Mesenchymal stem cell (in vitro differentiated cells and primary cell): ENCODE results near the gene TBC1D10A.

ENCODE experiments used
- DNase-seq: peaks from one replicate; pipeline ENCODE4 v3.0.0-alpha.2; 2013
- H2AFZ ChIP-seq: one replicate; pipeline ENCODE4 v1.6.1; 2013; ENCODE audit warnings: low read depth, mild to moderate bottlenecking, control low read depth, inconsistent platforms, low read length, moderate library complexity
- H2AK5ac ChIP-seq: 2 replicates; pipeline ENCODE4 v1.6.1; 2013; ENCODE audit warnings: low read length, moderate library complexity, mild to moderate bottlenecking, inconsistent platforms; ENCODE audit not compliant: severe bottlenecking
- H2BK120ac ChIP-seq: one replicate; pipeline ENCODE4 v1.6.1; 2013; ENCODE audit warnings: low read depth, mild to moderate bottlenecking, inconsistent platforms, low read length, moderate library complexity
- H2BK12ac ChIP-seq, 2 experiments: one replicate each; pipeline ENCODE4 v1.6.1; 2013; ENCODE audit warnings: inconsistent platforms in 2 of 2, low read length in 2 of 2, mild to moderate bottlenecking in 2 of 2, moderate library complexity in 2 of 2, control low read depth in 1 of 2
- H2BK15ac ChIP-seq: one replicate; pipeline ENCODE4 v1.6.1; 2013; ENCODE audit warnings: mild to moderate bottlenecking, low read depth, inconsistent platforms; ENCODE audit not compliant: poor library complexity, severe bottlenecking
- H2BK5ac ChIP-seq: 2 replicates; pipeline ENCODE4 v1.6.1; 2013; ENCODE audit warnings: low read depth, mild to moderate bottlenecking, low read length, control low read depth, inconsistent platforms; ENCODE audit not compliant: poor library complexity, severe bottlenecking
- H3K14ac ChIP-seq, 2 experiments: one replicate each; pipeline ENCODE4 v1.6.1; 2013; ENCODE audit warnings: inconsistent platforms in 2 of 2, low read length in 2 of 2, control low read depth in 1 of 2, mild to moderate bottlenecking in 1 of 2, moderate library complexity in 1 of 2
- H3K18ac ChIP-seq, 2 experiments: one replicate each; pipeline ENCODE4 v1.6.1; 2013; ENCODE audit warnings: inconsistent platforms in 2 of 2, low read length in 2 of 2, control low read depth in 1 of 2, low read depth in 1 of 2, mild to moderate bottlenecking in 1 of 2
- H3K23ac ChIP-seq, 2 experiments: one replicate each; pipeline ENCODE4 v1.6.1; 2013; ENCODE audit warnings: inconsistent platforms in 2 of 2, low read length in 2 of 2, mild to moderate bottlenecking in 2 of 2, moderate library complexity in 2 of 2, control low read depth in 1 of 2
- H3K27ac ChIP-seq: 2 replicates; pipeline ENCODE4 v1.5.1; 2013; ENCODE audit warnings: mild to moderate bottlenecking, moderate library complexity, low read length, control low read depth, inconsistent platforms; ENCODE audit not compliant: poor library complexity, severe bottlenecking
- H3K27me3 ChIP-seq, 2 experiments: 2 replicates each; pipeline versions ENCODE4 v1.6.1 to v1.7.0; 2013; ENCODE audit warnings: low read length in 2 of 2, mild to moderate bottlenecking in 2 of 2, moderate library complexity in 2 of 2, control low read depth in 1 of 2, inconsistent platforms in 1 of 2; ENCODE audit not compliant: control insufficient read depth in 1 of 2, insufficient read depth in 1 of 2
- H3K36me3 ChIP-seq, 2 experiments: 2 replicates each; pipeline versions ENCODE4 v1.6.1 to v1.7.0; 2013; ENCODE audit warnings: low read length in 2 of 2, control low read depth in 1 of 2, inconsistent platforms in 1 of 2, low read depth in 1 of 2, mild to moderate bottlenecking in 1 of 2; ENCODE audit not compliant: insufficient read depth in 2 of 2, control insufficient read depth in 1 of 2
- H3K4ac ChIP-seq, 2 experiments: one replicate each; pipeline ENCODE4 v1.6.1; 2013; ENCODE audit warnings: inconsistent platforms in 2 of 2, low read length in 2 of 2, mild to moderate bottlenecking in 2 of 2, moderate library complexity in 2 of 2, control low read depth in 1 of 2, low read depth in 1 of 2
- H3K4me1 ChIP-seq: 2 replicates; pipeline ENCODE4 v1.6.1; 2013; ENCODE audit warnings: low read depth, low read length, control low read depth; ENCODE audit not compliant: control insufficient read depth, insufficient read depth
- H3K4me2 ChIP-seq: 2 replicates; pipeline ENCODE4 v1.6.1; 2013; ENCODE audit warnings: low read length, mild to moderate bottlenecking, inconsistent platforms; ENCODE audit not compliant: poor library complexity, severe bottlenecking
- H3K4me3 ChIP-seq, 2 experiments: 2 replicates each; pipeline versions ENCODE4 v1.5.1 to v1.7.0; 2013; ENCODE audit warnings: low read length in 2 of 2, mild to moderate bottlenecking in 2 of 2, control low read depth in 1 of 2, low read depth in 1 of 2; ENCODE audit not compliant: insufficient read depth in 1 of 2
- H3K79me1 ChIP-seq: replicated peaks from 2 replicates; pipeline ENCODE4 v1.6.1; 2013; ENCODE audit warnings: mild to moderate bottlenecking, control low read depth, low read length, inconsistent platforms; ENCODE audit not compliant: poor library complexity, severe bottlenecking
- H3K9ac ChIP-seq: 2 replicates; pipeline ENCODE4 v1.7.0; 2013; ENCODE audit warnings: mild to moderate bottlenecking, low read length, moderate library complexity
- H3K9me3 ChIP-seq: 2 replicates; pipeline ENCODE4 v1.7.0; 2013; ENCODE audit warnings: mild to moderate bottlenecking, low read length; ENCODE audit not compliant: control insufficient read depth
- H4K8ac ChIP-seq: one replicate; pipeline ENCODE4 v1.6.1; 2013; ENCODE audit warnings: inconsistent platforms, mild to moderate bottlenecking, low read length, moderate library complexity
- H4K91ac ChIP-seq: one replicate; pipeline ENCODE4 v1.6.1; 2013; ENCODE audit warnings: mild to moderate bottlenecking, low read length, inconsistent platforms
- WGBS: methylation state at CpG from one replicate; pipeline ENCODE4 v1.1.7; 2013; ENCODE audit warnings: mixed read lengths; 5-methylcytosine and 5-hydroxymethylcytosine counted together

Gene TBC1D10A

GRCh38 chr22:30328466-30329049 lies 1.8 kb upstream of the TBC1D10A start:
- H2BK5ac ChIP-seq, result no peak overlapping the region
- H3K4me2 ChIP-seq, result no peak overlapping the region
- peak overlapping the region; percentile 14 for H2AFZ ChIP-seq
- 77% methylated on average over 2 of the region's 3 CpGs for WGBS
- H3K27ac ChIP-seq, result peak overlapping the region; percentile 53
- peak overlapping the region; percentile 31 for H2BK15ac ChIP-seq
- no peaks in the 10 kb centered on the region for H3K27me3 ChIP-seq
- peak; percentile 26 for DNase-seq
- H3K4me1 ChIP-seq, result peaks cover 25% of the 10 kb centered on the region
- peak overlapping the region; percentile 53 for H2AK5ac ChIP-seq
- no peak overlapping the region for H4K91ac ChIP-seq
- peaks cover 25 to 36% of the 10 kb centered on the region in 2 experiments for H3K36me3 ChIP-seq
- no peak overlapping the region for H3K14ac ChIP-seq
- H3K4me3 ChIP-seq, result no peak overlapping the region
- no peak overlapping the region for H2BK120ac ChIP-seq
- H3K9me3 ChIP-seq, result no peaks in the 10 kb centered on the region
- H4K8ac ChIP-seq, result no peak overlapping the region
- no peak overlapping the region for H3K9ac ChIP-seq
- H2BK12ac ChIP-seq, result no peak overlapping the region
- no peak overlapping the region for H3K4ac ChIP-seq
- peaks cover 7% of the 10 kb centered on the region for H3K79me1 ChIP-seq
- no peak overlapping the region for H3K18ac ChIP-seq
- no peak overlapping the region for H3K23ac ChIP-seq

- Histone ChIP-seq H3K4me1 (peaks cover 25% of the 10 kb centered on the region), H3K18ac (no peak overlapping the region), H3K4me3 (no peak overlapping the region), H2BK120ac (no peak overlapping the region), H3K4ac (no peak overlapping the region), H4K8ac (no peak overlapping the region), H3K36me3 (peaks cover 20 to 33% of the 10 kb centered on the region in 2 experiments), H3K4me2 (no peak overlapping the region), H2BK5ac (no peak overlapping the region), H3K9me3 (no peaks in the 10 kb centered on the region), H3K79me1 (peaks cover 7% of the 10 kb centered on the region), H3K9ac (no peak overlapping the region), H4K91ac (no peak overlapping the region), H2AK5ac (no peak overlapping the region), H2BK12ac (no peak overlapping the region), H2BK15ac (no peak overlapping the region), H3K27me3 (no peaks in the 10 kb centered on the region), H3K23ac (no peak overlapping the region), H3K27ac (peak overlapping the region; percentile 53), H2AFZ (no peak overlapping the region), H3K14ac (no peak overlapping the region)
- peak; percentile 22 for DNase-seq
- 72% methylated on average over 4 of the region's 5 CpGs for WGBS
Observed at GRCh38 chr22:30327864-30328345, 1.2 kb upstream of the TBC1D10A start.

DNA sequence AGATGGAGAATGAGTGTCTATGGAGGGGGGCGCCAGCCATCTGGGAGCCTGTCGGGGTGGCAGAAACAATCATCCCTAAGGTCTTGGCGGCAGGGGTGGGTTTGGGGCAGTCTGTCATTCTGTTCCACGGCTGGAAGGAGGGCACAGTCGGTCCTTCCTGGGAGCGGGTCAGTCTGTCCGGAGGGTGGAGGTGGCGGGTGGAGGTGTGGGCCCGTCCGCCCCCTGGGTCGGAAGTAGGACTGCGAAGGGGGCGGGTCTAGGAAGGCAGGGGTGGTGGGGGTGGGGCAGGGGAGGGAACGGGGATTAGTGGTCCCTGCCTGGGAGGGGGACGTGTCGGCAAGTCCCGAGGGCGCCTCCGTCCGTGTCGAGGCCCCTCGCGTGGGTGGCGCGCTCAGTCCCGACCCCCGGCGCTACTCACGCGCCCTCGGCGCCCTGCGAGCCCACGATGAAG lies 461 bp downstream of the TBC1D10A start:
- H3K9me3 ChIP-seq, result no peaks in the 10 kb centered on the region
- DNase-seq, result peak; percentile 47
- H2BK12ac ChIP-seq, result peak overlapping the region in 1 of 2 experiments; percentile 77
- H3K18ac ChIP-seq, result peak overlapping the region; percentile 79 to 98
- peak overlapping the region; percentile 90 for H3K9ac ChIP-seq
- peak overlapping the region; percentile 83 for H2BK15ac ChIP-seq
- H3K27me3 ChIP-seq, result no peaks in the 10 kb centered on the region
- no peak overlapping the region for H3K23ac ChIP-seq
- H4K8ac ChIP-seq, result no peak overlapping the region
- H3K36me3 ChIP-seq, result peaks cover 14 to 23% of the 10 kb centered on the region in 2 experiments
- H3K27ac ChIP-seq, result peak overlapping the region; percentile 45
- peak overlapping the region; percentile 82 to 98 for H3K4me3 ChIP-seq
- peaks cover 27% of the 10 kb centered on the region for H3K4me1 ChIP-seq
- no peak overlapping the region for H2AFZ ChIP-seq
- H2AK5ac ChIP-seq, result no peak overlapping the region
- H2BK120ac ChIP-seq, result peak overlapping the region; percentile 80
- H4K91ac ChIP-seq, result peak overlapping the region; percentile 76
- H2BK5ac ChIP-seq, result peak overlapping the region; percentile 93
- H3K4ac ChIP-seq, result peak overlapping the region; percentile 42 to 56
- 3% methylated on average over 24 of the region's 34 CpGs for WGBS
- peak overlapping the region in 1 of 2 experiments; percentile 97 for H3K14ac ChIP-seq
- H3K79me1 ChIP-seq, result peaks cover 4% of the 10 kb centered on the region
- H3K4me2 ChIP-seq, result peak overlapping the region; percentile 72

DNA sequence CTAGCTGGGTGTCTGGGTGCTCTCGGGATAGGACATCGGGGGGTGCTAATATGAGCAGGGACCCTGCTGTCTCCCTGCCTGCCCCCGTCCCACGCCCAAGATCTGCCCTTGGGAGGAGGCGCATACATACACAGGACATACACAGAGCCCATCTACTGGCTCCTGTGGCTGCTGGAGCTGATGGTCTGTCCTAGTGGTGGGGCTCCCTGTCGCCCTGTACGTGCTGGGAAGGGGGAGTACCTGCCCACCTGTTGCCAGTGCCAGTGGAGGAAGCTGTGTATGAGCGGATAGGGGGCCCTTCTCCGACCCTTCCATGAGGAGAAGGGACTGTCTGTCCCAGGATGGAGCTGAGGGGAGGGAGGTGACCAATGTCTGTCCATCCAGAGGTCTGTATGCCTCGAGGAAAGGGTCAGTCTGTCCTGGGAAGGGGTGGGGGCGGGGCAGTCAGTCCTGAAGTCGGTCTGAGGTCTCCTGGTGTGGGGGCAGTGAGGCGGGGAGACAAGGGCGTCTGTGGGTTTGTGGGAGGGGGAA lies 952 bp downstream of the TBC1D10A start:
- Histone ChIP-seq H2BK12ac (peak overlapping the region; percentile 4 to 91), H4K91ac (peak overlapping the region; percentile 76), H3K18ac (peak overlapping the region; percentile 31 to 98), H2BK120ac (peak overlapping the region; percentile 80), H3K14ac (peak overlapping the region in 1 of 2 experiments; percentile 89), H3K9ac (peak overlapping the region; percentile 90), H3K36me3 (peaks cover 13 to 20% of the 10 kb centered on the region in 2 experiments), H2BK15ac (peak overlapping the region; percentile 68), H4K8ac (peak overlapping the region; percentile 52), H2AK5ac (no peak overlapping the region), H2AFZ (no peak overlapping the region), H2BK5ac (no peak overlapping the region), H3K27me3 (no peaks in the 10 kb centered on the region), H3K23ac (no peak overlapping the region), H3K4me3 (peak overlapping the region; percentile 82 to 98), H3K4ac (peak overlapping the region; percentile 65 to 75), H3K9me3 (no peaks in the 10 kb centered on the region), H3K79me1 (peaks cover 9% of the 10 kb centered on the region), H3K4me1 (peaks cover 27% of the 10 kb centered on the region), H3K4me2 (peak overlapping the region; percentile 64), H3K27ac (peak overlapping the region; percentile 45)
- 50% methylated on average over 12 of the region's 14 CpGs for WGBS
- no peak for DNase-seq
